Activated CD4-positive, CD25-positive, alpha-beta regulatory T cell treated with anti-CD3 and anti-CD28 coated beads, Interleukin-2, amount 50 U/mL, for 24 hours (primary cell): ENCODE measurements around the gene ASF1B.

Experiments
- ATAC-seq, 2 donors: fragments of 150-1000 bp; cut with Tn5 transposase; one replicate each; pipeline ENCODE4 v1.10.0; 2021; ENCODE audit warnings: mild to moderate bottlenecking in 1 of 2, moderate library complexity in 1 of 2

ASF1B gene

DNA sequence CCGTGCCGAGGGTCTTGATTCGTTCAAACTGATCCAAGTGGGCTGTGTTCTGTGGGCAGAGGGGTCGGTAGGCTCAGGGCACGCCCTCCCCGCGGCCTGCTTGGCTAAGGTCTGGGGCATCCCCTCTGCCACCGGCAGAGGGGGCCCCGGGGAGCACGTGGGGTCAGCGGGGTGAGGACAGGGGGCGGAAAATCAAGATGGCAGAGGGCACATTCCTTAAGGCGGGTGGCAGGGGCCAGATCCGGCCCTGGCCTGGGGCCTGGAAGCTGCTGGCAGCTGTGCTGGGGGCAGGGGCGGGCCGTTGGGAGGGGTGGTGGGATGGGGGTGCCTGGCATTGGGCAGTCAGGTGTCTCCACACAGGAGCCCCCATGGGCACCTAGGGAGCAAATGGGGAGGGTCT lies 29.5 kb downstream of the ASF1B start:
- no peak for ATAC-seq

DNA sequence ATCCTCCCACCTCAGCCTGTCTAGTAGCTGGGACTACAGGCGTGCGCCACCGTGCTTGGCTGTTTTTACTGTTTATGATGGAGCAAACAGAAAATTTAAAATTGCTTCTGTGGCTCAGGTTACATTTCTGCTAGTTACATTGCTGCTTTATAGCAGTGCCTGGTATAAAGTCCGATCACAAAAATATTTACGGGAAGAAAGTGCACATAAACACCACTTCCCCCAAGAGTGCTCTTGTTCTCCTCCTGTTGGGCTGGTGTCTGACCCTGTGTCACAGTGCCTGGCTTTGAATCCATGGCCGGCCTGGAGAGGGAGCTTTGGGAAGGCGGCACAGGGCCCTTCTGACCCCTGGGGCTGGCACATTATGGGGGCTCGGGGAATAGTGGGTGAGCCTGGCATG lies 30.7 kb downstream of the ASF1B start:
- ATAC-seq = no peak

DNA sequence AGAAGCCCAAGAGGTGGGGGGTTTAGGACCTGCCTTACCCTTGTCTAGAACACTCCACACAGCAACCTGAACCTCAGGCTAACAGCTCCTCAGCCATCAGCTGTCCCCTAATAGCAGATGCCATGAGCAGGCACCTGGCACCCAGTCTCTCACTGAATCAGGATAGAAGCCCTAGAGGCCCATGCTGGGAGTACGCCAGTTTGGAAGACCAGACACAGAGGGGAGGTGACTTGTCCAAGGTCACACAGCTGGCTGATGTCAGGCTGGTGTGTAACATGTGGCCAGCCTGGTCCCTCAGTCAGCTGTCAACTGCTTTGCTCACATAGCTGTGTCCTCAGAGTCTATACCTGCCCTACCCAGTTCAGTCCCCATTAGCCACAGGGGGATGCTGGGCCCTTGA lies 33.1 kb downstream of the ASF1B start:
- ATAC-seq = no peak

GRCh38 chr19:14102756-14103155 lies 33.6 kb downstream of the ASF1B start:
- ATAC-seq = no peak

GRCh38 chr19:14102102-14102696 lies 34.2 kb downstream of the ASF1B start:
- no peak for ATAC-seq

GRCh38 chr19:14101003-14101545 lies 35.3 kb downstream of the ASF1B start:
- ATAC-seq = no peak

DNA sequence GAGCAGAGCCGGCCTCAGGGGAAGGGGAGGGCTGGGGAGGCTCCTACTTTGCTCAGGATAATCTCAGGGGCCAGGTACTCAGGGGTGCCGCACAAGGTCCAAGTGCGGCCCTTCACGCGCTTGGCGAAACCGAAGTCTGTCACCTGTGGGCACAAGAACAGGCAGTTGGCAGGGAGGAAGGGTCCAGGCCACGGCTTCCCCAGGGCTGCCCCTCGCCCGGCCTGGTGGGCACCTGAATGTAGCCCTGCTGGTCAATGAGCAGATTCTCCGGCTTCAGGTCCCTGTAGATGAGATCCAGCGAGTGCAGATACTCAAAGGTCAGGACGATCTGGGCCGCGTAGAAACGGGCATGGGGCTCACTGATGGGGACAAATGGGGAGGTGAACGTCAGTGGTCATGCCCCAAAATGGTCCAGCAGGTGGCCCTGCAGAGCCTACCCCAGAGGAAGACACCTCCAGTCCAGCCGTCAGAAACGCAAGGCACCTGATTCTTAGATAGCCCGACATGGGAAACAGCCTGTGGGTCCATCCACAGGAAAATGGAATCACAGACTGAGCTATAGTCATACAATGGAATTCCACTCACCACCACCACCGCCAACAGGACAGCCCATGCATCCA lies 38.7 kb downstream of the ASF1B start:
- no peak for ATAC-seq

- no peak for ATAC-seq
These were observed 40.0 kb downstream of the ASF1B start for GRCh38 chr19:14096272-14096992.

DNA sequence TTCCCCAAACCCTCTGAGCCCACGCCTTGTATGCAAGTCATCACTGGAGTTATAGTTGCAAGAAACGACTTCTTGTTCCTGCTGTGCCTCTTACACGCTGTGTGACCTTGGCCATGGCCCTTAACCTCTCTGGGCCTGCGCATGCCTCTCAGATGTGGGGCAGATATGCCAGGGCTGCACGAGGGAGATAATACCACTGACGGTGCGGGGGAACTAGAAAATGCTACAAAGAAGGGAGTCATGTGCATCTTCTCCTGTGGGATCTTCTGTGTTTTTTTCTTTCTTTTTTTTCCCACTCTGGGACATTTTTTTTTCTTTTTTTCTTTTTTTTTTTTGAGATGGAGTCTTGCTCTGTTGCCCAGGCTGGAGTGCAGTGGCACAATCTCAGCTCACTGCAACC lies 41.5 kb downstream of the ASF1B start:
- ATAC-seq = no peak

- ATAC-seq = no peak
These were observed 43.1 kb downstream of the ASF1B start for GRCh38 chr19:14093117-14093823.

DNA sequence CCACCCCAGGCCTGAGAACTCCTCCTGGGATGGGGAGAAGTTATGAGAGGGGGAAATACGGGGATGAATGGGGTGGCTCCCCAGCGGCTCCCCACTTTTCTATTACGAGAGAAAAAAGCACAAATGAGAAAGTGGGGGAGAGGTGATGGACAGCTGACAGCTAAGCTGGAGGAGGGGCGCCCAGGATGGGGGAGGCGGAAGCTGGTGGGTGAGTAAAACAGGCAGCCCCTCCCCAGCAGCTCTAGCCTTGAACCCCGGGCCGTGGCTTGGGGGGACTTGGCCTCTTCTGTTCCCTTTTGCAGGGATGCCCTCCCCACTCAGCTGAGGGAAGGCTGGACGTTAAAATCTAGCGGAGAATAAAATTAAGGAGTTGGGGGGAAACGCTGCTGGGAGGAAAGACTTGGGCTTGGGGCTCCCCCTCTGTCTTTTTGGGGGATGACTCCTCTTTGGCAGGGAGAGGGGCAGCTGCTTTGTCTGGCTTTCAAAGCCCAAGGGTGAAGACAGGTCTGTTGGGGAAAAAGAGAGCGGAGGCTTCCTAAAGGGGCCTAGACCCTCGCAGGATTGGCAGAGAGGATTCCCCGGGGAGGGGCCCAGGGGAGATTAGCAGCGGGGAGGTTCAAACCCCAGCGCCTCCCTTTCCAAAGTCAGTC lies 44.5 kb downstream of the ASF1B start:
- no peak for ATAC-seq

GRCh38 chr19:14091081-14091812 lies 45.1 kb downstream of the ASF1B start:
- peak; percentile 72 to 78 for ATAC-seq

- ATAC-seq = peak; percentile 60 to 65
These were observed 45.8 kb downstream of the ASF1B start, which contains the start of gene SAMD1 for GRCh38 chr19:14090509-14091080. SAMD1 (minus strand) TSS chr19:14090751.

- peak; percentile 11 to 23 for ATAC-seq
These were observed 46.5 kb downstream of the ASF1B start for GRCh38 chr19:14089662-14090508.

DNA sequence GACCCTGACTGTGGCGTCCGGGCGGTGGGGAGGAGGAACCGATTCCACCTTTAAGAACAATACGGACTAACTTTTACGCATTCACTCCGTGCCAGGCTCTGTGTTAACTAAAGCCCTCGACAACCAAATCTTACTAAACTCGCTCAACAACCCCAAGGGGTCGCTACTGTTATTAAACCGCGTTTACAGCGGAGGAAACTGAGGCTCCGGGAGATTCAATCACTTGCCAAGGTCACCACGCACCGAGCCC lies 47.1 kb downstream of the ASF1B start:
- ATAC-seq = no peak

DNA sequence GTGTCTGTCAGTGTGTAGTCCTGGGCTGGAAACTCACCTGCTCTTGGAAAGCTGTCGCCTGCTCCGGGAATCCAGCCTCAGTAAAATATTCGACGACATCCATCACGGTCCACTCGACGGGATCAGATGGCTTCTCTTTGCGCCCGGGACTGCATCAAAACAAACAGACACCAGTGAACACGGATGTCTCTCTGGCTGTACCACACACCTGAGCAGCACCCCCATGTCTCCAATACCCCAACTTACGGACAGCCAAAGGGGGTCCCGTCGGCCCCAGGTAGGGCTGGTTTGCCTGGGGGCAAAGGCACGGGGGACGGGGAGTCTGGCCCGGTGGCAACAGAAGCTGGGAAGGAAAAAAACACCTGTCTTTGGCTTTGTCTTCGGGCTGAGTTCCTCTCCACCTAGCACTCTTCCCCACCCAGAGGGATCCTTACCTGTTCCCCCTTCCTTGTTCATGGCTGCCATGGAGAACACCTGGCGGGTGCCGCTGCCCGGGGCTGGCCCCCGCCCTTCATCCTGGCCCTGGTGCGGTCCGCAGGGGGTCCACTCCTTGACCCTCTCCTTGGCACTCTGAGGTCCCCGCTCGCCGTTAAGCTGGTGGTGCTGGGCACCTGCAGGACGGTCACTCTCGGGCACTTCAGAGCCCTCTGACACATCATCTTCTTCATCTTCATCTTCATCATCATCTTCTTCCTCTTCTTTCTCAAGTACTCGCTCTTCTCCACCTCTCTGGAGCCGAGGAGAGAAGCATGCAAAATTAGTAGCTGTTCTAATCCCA lies 47.6 kb downstream of the ASF1B start:
- no peak for ATAC-seq

DNA sequence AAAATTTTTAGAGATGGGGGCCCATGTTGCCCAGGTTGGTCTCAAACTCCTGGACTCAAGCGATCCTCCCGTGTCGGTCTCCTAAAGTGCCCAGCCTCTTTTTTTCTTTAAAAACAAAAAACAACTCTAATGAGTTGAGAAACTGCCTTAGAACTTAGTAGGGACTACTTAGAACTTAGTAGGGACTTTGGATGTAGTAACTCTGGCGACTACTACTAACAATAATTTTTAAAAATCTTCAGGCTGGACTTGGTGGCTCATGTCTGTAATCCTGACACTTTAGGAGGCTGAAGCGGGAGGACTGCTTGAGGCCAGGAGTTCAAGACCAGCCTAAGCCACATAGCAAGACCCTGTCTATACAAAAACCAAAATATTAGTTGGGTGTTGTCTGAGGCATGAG lies 50.3 kb downstream of the ASF1B start:
- no peak for ATAC-seq

GRCh38 chr19:14085309-14085995 lies 50.9 kb downstream of the ASF1B start, which contains the start of gene C19orf67:
C19orf67 (minus strand) TSS chr19:14085783; CDS start chr19:14085627, 156 bp downstream.
- ATAC-seq = no peak

DNA sequence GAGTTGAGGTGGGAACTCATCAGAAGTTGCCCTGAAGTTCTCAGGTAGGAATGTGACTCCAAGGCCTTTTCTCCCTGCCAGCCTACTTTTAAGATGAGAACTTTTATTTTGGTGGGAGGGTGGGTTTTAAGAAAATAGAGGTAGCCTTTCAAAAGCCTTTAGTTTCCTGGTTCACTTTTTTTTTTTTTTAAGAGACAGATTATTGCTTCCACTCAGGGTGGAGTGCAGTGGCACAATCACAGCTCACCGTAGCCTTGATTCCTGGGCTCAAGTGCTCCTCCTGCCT lies 53.8 kb downstream of the ASF1B start:
- no peak for ATAC-seq
